GM21529 (cell line): ENCODE results near the gene TCEAL3.
"Not testable (repeated sequence)": the region's sequence is repeated elsewhere in the genome, so short reads cannot be mapped to it uniquely, and the experiment has no call there.

Source experiments
- ATAC-seq: cut with Tn5 transposase; IDR thresholded peaks from one replicate; pipeline ENCODE4 v1.9.1; 2021; ENCODE audit not compliant: unreplicated experiment

The TCEAL3 gene

DNA sequence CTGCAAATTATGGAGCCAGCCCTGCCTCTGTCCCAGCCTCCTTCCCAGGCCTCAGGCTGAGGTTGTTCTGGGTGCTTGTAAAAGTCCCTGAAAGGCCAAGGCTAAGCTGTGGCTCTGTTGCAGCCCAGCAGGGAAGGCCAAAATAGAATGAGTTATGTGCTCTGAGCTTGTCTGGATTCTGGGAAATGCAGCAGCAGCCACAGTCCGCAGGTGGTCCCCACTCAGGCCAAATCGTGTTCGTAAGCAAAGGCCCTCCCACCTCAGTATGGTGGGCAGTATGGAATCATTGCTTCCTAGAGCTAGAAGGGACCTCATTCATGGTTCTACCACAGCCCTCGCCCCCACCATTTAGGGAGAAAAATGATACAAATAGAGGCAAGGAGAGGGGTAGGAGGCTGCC, 16.3 kb downstream of the TCEAL3 start:
- ATAC-seq: no peak

DNA sequence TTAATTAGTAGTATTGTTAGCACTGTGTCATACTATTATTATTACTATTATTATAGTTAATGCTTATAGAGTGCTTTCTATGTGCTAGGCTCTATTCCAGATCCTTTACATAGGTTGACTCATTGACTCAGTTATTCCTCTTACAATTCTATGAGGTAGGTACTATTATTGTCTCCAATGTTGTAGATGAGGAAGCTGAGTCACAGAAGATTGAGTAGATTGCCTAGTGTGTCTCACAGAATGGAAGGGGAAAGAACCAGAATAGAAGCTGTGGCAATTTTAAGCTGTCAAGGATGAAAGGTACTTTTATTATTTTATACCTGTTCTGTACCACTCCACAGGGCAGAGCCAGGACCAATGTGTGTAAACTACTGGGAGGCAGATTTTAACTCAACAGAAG, 19.1 kb downstream of the TCEAL3 start:
- no peak for ATAC-seq

DNA sequence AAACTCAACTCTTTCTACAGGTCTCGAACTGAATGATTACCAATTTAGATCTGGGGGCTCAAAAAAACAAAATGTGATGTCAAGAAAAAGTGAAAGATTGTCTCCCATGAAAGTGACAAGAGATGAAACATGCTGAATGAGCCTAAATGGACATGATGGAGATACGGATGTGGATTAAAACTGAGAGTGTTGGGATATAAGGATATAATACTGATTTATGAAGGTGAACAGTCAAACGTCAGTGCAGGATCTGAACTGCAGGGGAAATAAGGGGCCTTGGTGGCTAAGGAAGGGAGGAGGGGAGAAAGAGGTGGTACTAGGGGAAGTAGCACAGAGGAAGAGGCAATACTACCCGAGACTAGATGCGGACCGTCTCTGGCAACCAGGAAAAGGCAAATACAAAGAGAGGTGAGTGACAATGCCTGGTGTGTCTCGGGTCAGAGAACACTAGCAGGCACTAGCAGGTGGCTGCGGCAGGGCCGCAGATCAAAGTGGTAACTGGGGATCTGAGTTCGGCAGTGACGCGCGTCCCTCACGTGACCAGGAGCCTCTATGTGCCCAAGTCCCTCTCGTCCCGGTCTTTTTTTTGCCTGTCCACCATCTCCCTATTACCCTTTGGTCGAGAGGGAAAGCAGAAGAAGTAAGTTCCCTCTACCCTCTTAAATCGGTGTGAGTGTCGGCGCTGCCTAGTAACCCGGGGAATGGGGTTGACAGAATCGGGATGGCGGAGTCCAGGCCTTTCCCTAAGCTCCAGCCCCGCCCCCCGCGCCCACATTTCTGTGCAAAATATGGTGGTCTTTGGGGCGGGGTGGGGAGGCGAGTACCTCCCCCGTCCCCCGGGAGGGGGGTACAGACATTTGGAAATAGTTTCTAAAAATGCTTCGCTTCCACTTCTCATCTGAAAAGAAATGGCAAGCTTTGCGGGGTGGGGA, 20.9 kb downstream of the TCEAL3 start, which contains the start of gene TCEAL1:
Gene TCEAL1, plus strand, starts transcription at position 590 of the 932 bp plus-strand sequence. CDS start 942 bp downstream, outside the sequence.
- ATAC-seq: peak; percentile 66

DNA sequence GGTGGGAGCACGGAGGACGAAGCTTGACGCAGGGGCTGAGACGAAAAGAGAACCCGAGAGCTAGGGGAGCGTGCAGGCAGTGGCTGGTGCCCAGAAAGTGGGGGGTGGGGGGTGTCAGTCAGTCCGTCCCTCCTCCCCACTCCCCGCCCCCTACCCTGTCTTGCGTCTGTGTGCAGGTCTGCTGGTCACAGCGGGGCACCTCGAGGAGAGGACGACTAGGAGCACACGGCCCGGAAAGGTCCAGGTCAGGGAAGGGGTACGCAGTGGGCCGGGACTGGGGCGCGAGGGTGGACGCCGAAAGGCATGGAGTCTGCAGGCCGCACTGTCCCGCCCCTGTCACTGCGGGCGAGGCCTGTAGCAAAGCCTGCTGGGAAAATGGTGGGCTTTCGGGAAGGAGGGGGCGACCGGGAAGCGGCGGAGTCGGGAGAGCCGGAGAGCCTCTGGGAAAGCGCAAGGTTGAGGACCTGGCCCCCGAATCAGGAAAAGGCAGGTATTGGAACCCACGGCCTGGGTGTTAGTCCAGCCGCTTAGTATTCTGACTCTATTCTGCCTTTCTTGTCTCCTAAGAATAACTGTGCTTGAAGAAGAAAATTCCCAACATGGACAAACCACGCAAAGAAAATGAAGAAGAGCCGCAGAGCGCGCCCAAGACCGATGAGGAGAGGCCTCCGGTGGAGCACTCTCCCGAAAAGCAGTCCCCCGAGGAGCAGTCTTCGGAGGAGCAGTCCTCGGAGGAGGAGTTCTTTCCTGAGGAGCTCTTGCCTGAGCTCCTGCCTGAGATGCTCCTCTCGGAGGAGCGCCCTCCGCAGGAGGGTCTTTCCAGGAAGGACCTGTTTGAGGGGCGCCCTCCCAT, 21.8 kb downstream of the TCEAL3 start:
- ATAC-seq: peak; percentile 47

DNA sequence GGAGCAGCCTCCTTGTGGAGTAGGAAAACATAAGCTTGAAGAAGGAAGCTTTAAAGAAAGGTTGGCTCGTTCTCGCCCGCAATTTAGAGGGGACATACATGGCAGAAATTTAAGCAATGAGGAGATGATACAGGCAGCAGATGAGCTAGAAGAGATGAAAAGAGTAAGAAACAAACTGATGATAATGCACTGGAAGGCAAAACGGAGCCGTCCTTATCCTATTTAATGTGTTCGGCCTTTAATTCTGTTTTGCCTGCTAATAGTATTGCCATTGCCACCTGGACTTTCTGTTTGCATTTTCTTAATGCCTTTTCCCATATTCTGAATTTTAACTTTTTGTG, 22.4 kb downstream of the TCEAL3 start:
- ATAC-seq: peak; percentile 4

DNA sequence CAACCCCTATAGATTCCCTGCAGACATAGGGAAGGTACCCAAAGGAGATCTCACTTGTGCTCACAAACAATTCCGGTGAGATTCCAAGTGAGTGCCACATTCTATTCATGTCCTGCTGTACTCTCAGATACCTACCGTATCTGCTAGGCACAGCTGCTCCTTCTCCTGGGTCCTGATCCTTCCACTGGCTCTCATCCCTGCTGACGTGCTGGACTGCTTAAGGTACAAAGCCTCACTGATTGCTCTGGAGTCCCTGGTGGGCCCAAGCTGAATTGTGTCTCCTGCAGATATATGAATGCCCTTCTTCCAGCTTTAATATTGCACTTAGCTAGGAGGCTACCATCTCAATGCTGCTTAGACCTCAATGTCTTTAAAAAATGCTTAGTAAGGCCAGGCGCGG, 23.4 kb downstream of the TCEAL3 start:
- no peak for ATAC-seq

DNA sequence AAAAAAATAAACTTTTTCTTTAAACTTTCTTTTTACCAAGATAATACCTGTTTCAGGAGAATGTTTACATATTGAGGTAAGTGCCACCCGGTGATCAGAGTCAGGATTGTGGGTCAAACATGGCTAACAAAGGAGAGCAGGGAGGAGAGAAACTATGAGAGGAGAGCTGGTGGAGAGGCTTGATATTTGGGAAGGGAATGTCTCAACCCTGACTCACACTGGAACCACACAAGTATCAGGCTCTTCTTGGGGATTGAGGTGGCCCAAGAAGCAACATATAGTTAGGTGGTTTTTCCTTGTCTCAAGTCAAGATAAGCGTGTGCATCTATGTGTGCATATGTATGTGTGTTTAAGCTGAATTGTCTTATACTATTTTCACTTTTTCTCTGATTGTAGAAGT, 27.7 kb downstream of the TCEAL3 start:
- ATAC-seq: no peak

DNA sequence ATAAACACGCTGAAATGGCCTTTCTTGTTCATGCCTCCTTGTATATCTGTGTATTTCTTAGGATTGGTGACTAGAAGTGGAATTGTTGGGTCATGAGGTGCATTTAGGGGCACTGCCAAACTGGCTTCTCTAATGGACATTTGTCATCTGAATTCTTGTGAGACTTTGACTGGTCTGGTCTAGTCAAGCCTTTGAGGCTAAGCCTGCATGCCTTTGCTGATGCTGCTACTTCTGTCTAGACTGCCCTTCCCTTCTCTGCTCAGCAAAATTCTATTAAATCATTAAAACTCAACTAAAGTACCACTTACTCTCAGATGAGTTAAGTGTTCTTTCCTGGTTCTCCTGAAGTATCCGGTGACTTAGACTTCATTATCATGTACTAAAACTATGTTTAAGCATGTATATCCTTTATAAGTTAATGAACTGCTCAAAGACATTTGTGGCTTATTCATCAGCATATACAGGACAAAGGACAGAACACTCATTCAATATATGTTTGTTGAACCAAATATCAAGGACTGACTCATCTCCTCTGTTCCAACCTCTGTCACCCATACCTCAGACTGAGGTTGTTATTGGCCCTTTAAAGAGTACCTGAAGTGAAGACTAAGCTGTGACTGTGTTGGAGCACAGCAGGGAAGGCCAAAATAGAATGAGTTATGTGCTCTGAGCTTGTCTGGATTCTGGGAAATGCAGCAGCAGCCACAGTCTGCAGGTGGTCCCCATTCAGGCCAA, 30.0 kb downstream of the TCEAL3 start:
- no peak for ATAC-seq

DNA sequence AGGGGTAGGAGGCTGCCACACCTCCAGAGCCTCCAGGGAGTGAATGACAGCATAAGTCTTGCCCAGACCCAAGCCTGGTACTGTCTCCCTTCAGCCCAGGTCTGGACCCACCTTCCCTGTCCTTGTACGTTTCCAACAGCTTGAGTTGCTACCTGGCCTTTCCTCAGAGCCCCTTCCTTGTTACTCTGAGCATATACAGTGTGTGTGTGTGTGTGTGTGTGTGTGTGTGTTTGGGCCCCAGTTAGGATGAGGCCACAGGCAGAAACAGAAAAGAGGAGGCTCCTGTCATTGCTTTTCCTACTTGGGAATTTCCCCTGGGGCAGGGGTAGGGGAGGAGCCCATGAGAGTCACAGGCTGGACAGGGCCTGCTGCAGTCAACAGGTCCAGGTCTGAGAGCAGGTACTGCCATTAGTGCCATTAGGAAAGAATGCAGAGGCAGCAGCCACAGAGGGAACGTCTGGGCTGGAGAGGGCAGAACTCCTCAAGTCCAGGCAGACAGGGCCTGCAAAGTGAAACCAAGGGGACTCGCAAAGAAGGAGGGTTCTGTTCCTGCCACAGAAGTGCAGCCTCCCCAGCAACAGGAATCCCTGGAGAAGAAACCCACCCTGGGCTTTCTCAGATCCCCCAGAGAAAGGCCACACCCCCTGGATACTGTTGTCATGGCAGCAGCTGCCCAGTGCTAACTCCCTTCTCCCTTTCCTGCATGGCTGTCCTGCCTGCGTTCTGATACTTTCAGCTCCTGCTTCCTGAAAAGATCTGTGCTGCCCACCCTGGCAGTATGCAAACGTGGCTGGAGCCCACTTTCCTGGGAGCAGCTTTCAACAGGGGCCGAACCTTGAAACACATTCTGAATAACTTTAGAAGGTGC, 30.9 kb downstream of the TCEAL3 start:
- not testable (repeated sequence) for ATAC-seq

DNA sequence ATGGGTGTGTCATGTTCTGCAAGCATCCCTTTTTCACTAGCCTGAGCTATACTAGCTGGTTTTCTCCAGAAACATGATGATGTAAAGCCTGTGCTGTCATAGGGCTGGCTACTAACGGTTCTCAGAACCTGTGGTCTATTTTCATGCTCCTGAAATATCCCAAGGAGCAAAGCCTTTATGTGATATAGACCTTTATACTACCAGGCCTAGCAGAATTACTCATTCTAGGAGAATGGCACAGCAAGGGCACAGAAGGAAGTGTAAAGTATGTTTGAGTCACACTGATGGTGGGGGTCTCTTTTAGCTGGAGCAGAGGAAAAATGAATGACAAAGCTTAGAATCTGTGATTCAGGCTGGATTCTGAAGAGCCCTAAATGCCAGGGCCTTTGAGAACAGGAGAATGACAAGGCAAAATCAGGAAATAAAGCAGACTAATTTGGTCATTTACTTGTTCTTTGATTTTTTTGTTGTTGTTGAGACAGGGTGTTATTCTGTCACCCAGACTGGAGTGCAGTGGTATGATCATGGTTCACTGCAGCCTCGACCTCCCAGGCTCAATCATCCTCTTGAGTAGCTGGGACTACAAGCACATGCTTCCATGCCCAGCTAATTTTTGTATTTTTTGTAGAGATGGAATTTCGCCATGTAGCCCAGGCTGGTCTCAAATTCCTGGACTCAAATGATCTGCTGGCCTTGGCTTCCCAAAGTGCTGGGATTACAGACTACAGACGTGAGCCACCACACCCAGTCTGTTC, 32.8 kb downstream of the TCEAL3 start:
- ATAC-seq: no peak

DNA sequence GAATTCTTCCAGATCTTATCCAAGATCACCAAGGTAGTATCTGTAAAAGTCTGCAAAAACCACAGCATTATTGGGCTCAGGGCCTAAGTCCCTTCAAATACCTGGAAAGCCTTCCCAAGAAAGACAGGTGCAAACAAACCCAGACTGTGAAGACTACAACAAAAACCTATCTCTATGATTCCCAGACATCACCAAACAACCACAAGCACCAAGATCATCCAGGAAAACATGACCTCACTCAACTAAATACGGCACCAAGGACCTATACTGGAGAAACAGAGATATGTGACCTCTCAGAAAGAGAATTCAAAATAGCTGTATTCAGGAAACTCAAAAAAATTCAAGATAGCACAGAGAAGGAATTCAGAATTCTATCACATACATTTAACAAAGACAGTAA, 36.4 kb downstream of the TCEAL3 start:
- ATAC-seq: no peak

DNA sequence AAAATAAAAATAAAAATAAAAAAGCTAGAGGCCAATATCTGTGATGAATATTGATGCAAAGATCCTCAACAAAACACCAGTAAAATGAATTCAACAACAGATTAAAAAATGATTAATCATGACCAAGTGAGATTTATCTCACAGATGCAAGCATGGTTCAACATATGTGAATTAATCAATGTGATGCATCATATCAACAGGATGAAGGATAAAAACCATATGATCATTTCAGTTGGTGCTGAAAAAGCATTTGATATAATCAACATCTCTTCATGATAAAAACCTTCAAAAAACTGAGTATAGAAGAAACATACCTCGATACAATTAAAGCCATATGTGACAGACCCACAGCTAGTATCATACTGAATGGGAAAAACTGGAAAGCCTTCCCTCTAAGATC, 39.9 kb downstream of the TCEAL3 start:
- ATAC-seq: no peak

DNA sequence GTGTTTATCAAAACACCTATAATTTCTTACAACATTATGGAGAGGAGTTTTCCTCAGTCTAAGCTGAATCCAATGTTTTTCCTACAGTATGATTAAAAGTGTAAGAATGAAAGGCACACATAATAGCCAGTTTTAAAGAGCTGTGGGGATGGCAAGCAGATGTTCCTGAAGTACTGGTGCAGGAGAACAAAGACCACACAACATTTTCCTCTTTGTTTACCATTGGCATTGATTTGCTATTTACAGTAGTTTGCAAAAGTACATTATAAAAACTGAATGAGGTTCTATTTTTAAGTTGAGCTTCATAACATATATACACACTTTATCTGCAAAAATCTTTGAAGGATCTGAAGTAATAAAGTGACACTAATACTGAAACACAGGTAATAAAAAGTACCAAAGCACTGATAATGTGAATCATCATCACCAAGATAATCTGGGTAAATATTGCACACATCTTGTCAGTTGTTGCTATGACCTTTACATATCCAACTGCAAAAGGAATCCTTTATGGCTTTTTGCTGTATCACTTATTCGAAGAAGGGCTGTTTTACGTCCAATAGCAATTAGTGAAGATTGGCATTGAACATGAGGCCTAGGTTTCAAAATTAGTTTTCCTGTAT, 43.5 kb downstream of the TCEAL3 start:
- no peak for ATAC-seq

DNA sequence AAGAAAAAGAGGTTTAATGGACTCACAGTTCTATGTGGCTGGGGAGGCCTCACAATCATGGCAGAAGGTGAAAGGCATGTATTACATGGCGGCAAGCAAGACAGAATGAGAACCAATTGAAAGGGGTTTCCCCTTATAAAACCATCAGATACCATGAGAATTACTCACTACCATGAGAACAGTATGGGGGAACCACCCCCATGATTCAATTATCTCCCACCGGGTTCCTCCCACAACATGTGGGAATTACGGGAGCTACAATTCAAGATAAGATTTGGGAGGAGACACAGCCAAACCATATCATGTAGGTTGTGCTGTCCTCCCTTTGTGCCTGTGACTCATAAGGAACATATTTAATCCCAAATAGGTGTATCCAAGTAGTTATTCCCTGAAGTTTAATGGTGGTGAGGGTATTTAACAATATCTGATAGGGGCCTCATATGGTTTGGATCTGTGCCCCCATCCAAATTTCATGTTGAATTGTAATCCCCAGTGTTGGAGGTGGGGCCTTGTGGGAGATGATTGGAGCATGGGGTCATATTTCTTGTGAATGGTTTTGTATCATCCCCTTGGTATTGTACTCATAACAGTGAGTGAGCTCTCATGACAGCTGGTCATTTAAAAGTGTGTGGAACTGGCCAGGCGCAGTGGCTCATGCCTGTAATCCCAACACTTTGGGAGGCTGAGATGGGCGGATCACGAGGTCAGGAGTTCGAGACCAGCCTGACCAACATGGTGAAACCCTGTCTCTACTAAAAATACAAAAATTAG, 47.7 kb downstream of the TCEAL3 start:
- ATAC-seq: not testable (repeated sequence)

DNA sequence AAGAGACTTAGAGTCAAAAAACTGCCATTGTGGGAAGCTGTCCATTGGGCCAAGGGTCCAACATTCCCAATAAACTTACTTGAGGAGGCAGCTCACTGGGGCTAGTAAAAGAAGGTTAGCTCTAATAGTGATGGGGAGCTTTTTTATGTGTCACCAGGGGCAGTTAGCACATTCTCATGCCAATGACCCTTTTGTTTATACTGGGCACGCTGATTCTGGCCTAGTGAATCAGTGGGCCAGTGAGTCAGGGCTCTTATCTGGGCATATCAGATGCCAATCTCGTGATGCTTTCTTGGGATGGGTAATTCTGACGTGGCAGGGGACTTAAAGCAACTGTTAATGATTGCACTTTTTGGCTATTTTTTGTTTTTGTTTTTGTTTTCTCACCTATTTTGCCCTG, 48.9 kb downstream of the TCEAL3 start:
- ATAC-seq: no peak

DNA sequence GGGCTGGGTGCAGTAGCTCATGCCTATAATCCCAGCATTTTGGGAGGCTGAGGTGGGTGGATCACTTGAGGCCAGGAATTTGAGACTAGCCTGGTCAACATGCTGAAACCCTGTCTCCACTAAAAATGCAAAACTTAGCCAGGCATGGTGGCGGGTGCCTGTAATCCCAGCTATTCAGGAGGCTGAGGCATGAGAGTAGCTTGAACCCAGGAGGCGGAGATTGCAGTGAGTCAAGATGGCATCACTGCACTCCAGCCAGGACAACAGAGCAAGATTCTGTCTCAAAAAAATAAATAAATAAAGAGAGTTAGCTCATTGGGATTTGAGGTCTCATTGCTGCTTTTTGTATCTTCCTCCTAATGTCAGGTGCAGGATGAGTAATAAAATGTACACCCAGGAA, 49.3 kb downstream of the TCEAL3 start:
- not testable (repeated sequence) for ATAC-seq

DNA sequence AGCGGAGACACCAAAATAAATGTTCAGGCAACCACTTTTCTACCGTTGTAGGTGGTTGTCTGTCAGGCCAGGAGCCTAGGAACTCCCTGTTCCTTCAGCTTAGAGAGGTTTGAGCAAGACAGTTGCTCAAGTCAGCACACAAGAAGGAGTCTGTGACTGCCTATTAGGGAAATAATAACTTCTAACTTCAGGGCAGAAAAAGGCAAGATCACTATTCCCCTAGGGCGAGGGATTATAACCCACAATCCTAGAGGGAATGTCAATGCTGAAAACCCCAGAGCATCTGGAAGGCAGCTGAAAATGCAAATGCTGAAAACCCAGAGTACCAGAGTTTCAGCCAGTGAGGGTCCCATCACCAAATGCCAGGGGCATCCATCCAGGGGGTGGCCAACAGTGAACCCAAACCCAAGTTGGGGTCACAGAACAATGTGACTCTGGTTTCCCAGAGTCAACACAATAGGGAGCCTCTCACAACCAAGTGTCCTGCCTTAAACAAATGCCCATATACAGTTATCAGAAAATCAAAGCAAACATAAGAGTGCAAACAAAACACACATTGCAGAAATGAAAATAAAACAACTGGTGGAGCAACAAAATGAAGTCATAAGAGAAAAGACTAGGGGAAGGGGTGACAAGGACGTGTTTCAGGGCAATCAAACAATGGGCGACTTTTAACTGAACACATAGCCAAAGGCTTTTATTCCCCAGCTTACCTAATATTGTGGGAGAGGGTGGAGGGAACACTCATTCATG, 51.1 kb downstream of the TCEAL3 start:
- ATAC-seq: no peak

DNA sequence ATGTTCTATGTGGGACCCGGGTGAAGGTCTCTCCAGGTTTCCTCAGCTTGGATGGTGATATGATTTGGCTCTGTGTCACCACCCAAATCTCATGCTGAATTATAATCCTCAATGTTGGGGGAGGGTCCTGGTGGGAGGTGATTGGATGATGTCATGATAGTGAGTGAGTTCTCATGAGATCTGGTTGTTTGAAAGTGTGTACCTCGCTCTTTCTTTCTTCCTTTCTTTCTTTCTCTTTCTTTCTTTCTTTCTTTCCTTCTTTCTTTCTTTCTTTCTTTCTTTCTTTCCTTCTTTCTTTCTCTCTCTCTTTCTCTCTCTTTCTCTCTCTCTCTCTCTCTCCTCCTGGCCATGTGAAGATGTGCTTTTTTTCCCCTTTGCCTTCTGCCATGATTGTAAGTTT, 51.7 kb downstream of the TCEAL3 start:
- not testable (repeated sequence) for ATAC-seq
